Embryonic facial prominence (tissue), 1 donor: ENCODE data around the gene GUCD1.

Experiments
- DNase-seq: peaks from one replicate; pipeline ENCODE4 v3.0.0-alpha.2; 2016; ENCODE audit errors: extremely low spot score

GUCD1 gene

DNA sequence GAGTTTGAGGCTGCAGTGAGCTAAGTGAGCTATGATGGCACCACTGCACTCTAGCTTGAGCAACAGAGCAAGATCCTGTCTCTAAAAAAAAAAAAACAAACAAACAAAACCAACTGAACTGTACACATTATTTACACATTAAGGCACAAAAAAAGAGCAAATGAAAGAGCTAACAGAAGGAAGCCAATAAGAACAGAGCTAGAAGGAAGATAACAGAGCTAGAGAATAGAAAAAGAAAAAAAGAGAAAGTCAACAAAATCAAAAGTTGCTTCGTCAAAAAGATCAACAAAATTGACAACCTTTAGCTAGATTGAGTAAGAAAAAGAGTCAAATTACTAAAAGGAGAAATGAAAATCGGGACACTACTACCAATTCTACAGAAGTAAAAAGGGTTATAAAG, 25.0 kb downstream of the GUCD1 start:
- no peak for DNase-seq

DNA sequence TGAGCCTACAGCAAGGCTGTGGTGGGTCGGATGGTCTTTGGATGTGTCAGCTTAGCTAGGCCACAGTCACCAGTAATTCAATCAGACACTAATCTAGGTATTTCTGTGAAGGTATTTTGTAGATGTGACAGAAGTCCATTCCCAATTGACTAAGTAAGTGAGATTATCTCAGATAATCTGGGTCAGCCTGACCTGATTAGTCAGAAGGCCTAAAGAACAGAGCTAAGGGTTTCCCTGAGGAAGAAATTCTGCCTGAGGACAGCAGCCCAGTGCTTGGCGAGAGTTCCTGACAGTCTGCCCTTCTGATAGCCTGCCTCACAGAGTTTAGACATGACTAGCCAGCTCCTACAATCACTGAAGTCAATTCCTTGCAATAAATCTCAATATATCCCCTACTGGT, 28.7 kb downstream of the GUCD1 start:
- no peak for DNase-seq

DNA sequence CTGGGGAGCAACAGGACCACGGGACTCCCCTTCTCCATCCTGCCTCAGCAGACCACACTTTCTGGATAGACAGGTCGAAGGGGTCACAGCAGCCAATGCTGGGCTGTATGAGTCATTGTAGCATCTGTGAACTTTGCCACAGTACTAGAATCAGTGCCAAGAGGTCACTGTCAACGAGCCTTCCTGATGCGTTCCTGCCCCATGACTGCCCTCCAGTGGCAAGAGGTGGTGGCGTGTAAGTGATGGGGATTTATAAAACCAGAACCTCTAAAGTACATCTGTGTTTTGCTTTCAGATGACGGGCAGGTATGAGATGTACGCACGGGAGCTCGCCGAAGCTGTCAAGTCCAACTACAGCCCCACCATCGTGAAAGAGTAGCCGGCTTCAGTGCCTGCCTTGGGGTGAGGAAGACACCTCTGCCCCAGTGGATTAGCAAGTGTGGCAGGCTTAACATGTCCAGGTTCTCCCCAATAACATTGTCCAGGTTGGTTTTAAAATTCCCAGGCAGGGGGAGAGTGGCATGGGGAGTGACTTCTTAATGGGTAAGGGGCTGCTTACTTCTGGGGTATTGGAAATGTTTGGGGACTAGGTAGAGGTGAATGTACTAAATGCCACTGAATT, 29.4 kb downstream of the GUCD1 start:
- peak; percentile 14 for DNase-seq

DNA sequence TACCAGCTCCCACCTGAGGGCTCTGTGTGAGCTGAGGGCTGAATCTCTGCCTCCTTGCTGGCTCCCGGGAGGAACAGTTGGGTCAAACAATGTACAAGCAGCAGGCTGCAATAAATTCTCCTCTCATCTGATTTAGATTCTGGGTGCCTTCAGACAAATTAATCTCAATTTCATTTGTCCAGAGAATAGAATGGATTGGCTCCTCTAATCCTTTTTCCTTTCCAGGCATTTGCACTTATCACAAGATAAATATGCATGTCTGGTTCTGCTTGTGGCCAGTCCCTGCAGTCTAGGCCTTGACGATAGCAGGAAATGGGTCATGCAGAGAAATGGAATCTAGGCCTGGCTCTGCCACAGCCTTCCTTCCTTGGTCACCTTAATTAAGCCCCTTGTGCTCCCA, 31.1 kb downstream of the GUCD1 start:
- no peak for DNase-seq

DNA sequence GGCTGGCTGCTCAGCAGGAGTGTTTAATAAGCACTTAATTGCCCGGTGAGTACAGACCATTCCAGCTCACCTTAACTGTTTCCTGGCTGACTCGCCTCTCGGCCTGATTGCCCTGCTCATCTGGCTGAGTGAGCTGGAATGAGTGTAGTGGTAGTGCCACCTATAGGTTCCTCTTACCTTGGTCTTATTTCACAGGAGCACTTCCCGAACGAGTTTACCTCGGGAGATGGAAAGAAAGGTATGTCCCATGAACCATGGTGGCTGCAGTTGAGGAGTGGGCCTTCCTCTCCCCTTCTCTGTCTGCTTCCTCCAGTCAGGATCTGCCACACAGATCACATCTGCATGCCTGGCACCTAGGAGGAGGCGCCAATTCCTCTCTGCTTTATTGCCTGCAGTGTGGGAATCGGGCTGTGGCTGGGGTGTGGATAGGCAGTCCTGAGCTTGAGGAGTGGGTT, 33.1 kb downstream of the GUCD1 start:
- DNase-seq: peak; percentile 7

DNA sequence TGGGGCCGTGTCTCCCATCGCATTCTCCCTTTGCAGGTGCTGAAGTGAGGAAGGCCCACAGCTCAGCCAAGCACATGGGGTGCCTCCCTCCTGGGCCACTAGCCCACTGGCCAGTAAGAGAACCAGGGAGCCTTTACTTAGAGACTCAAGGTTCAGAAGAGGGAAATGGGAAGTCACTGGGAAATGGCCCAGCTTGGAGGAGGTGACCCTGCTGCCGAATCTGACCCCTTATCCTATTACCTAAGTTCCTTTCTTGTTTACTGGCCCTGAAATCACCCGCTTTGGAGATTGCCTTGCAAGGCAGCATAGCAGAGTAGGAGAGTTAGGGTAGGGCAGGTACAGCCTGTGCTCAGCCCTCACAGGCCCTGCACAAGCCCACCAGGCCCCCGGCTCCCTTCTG, 35.4 kb downstream of the GUCD1 start:
- no peak for DNase-seq

DNA sequence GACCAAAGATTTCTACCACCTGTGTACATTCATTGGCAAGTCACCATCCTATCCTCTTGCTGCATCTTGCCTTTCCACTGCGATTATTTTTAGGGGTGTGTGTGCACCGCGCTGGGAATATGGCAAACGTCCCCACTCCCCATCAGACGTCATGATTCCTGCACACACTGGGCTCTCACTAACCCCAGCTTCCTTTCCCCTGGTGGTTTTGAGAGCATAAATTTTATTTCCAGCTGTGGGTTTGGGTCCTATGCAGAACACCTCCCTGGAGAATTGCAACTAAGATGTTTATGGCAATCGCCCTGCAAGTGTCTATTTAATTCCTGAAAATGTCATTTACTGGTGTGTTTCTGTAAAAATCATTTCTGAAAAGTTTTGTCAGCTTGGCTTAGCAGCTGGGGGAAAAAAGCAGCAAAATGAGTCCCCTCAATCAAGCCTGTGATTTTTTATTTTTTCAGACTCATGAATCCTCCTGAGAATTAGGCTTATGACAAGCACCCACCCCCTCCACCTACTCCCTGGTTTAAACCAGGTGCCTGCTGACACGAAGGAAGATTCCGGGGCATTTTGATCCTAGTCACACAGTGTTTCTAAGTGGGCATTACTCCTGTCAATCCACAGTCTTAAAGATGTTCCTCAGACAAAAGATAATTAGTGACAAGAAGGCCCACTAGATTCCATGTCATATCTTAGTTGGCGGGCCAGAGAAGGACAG, 36.0 kb downstream of the GUCD1 start:
- no peak for DNase-seq

DNA sequence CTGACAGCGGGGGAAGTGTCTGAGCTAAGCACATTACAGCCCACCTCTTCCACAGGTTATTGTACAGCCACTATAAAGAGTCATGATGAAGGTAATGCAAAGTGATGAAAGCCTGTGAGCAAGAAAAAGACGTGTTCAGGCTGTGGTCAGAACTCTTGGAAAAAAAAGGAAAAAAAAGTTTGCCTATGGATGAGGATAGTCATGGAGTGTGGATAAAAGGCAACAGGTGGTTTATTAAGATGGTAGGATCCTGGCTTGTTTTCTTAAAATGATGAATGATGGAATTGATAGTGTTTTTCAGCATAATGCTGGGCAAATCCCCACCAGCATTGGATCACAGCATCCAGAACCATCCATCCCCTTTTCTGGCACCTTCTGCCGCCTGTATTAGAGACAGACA, 36.7 kb downstream of the GUCD1 start:
- DNase-seq: no peak

DNA sequence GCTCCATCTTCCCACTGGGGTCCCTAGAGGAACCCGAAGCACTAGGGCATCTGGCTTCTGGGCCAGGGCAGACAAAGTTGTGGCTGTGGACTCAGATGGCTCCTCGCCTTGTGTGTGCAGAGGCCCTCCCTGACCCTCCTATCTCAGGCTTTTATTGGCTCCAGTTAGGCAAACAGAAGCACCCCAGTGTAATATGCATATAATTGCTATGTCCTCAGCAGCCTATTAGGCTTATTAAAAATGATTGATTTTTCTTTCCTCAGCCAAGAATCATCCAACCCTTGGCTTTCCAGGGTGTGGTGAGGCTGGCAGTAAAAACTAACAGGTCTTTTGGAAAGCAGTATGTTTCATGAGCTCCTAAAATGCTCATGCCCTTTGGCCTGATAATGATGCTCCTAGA, 37.5 kb downstream of the GUCD1 start:
- DNase-seq: no peak

DNA sequence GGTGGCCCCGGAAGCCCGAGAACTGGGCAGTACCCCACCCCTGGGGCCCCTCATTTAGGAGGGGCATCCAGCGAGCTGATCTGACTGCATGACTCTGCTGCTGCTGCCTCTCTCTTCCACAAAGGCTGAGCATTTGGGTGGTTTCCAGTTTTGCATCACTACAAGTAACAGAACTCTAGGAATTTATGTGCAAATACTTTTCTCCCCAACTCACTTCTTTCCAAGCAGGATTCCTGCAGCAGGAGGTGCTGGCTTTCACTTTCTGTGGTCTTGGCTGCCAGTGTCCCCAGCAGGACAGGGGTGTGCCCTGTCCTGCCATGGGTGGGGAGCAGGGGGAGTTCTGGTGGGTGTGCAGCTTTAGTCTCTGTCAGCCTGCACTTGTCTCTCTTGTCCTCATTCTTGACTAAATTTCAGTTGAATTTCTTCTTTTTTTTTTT, 38.6 kb downstream of the GUCD1 start:
- DNase-seq: peak; percentile 29

DNA sequence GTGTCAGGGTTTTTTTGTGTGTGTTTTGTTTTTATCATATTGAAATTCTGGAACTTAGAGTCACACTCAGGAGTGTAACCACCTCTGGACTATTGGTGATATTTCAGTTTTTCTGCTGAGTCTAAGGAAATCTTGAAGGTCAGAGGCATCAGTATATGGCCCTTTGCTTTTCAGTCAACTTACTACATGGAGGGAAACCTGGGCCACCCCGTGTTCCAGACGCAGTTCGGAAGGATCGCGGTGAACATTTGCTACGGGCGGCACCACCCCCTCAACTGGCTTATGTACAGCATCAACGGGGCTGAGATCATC, 40.0 kb downstream of the GUCD1 start:
- no peak for DNase-seq

DNA sequence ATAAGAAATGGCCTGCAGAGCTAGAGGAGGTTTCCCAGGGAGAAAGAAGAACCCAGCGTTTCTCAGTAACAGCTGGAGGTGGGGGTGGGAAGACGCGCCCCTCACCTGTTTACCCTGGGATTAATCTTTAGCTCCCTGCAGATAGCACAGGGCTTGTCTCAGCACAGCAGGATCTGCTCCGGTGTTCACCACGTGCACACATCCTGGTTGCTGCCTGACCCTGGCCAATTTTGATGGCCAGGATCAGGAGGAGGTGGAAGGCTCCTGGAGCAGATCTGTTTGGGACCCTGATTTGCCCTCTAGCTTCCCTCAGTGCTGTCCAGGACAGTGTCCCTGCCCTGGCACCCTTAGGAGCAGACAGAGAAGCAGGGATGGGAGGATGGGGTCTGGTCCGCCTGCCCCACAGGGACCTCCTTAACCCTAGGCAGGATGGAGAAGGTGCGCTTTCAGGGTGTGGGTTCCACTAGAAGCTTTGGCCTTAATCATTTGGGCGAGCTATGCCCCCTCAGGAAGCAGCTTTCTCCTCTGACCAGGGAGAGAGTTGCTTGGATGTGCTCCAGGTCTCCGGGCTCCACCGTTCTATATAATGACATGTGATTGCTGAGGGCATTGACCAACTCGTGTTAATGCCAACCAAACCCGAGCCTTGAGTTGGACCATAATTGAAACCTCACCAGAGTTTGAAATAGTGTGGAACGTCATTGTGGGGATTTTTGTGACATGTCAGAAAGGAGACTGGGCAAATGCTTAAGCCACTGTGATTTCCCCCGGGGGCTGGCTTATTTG, 40.5 kb downstream of the GUCD1 start:
- DNase-seq: no peak

DNA sequence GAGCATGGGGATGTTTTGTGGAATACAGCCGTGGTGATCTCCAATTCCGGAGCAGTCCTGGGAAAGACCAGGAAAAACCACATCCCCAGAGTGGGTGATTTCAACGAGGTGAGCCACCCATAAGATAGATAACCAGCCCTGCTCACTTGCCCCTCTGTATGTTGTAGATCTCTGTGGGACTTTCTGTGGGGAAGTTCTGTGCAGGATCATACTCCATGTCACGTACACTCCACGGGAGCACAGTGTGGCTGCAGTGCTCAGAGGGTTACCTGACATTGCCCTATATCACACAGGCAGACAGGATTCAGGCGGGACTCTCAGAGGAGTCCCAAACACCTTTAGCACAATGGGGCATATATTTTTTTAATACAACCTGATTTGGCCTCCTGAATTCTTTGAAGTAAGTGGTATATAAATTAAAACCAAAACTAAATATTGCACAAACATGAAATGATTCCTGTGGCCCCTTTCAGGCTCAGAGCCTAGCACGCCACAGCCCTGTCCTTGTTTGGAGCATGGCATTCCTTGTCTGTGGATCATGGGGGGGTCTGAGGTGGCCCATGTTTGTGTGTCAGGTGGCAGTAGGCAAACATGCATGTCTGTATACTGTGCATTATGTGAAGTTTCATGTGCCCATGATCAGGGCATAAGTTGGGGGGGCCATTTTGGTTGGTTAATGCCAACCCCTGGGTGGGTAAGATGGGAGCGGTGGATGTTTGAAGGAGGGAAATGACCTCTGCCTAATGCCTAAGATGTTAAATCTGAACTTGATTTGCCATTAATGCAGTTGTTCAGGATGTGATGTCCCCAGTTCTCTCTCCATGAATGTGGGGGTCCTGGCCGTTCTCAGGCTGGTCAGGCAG, 41.3 kb downstream of the GUCD1 start:
- DNase-seq: no peak

DNA sequence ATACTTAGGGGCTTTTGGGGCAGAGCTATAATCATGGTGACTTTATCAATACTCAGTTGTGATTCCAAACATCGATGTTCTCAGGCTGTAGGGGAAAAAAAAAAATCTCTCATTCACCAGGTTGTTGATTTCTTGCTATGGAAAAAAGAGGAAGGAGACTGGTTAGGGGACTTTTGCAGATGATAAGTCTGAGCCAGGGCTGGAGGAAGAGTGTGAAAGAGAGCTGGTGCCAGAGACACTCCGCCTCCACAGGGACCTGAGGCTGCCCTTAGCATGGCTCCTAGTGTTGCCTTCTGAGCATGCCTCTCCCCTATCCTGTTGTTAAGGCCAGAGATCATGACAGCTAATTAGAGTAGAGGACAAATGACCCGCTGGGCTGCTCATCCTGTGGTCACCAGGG, 42.9 kb downstream of the GUCD1 start:
- DNase-seq: no peak

DNA sequence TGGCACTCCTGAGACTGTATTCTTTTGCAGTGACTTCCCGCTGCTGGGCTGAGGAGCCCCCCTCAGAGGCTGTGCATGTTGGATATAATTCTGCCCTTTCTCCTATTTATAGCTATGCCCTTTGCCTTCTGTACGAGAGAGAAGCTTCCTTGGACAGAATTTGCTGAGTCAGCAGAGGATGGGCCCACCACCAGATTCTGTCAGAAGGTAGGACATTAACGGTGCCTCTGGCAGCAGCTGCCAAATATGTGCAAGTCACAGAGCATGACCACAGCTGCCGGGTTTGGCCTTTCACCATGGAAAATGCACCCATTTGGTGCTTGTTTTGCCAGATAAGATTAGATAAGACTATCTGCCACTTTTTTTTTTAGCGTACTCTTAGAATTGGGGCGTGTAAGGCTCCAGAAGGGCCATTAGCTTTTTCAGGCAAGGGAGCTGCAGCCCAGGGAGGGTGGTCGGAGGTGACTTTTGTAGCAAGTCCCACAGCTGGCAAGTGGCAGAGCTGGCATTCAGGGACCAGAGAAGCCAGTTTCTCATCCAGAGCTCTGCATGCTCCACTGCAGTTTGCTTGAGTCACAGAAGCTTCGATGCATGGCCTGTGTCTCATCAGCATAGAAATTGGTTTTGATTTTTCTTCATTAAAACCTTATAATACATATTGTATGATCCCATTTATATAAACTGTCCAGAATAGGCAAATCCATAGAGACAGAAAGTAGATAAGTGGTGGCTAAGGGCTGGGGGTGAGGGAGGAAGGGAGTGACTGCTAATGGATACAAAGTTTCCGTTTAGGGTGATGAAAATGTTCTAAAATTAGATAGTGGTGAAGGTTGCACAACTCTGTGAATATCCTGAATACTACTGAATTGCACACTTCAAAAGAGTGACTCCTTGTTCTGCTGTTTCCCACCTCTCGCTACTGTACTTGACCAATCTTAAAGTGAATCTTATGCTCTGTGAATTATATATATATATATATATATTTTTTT, 44.0 kb downstream of the GUCD1 start:
- no peak for DNase-seq

DNA sequence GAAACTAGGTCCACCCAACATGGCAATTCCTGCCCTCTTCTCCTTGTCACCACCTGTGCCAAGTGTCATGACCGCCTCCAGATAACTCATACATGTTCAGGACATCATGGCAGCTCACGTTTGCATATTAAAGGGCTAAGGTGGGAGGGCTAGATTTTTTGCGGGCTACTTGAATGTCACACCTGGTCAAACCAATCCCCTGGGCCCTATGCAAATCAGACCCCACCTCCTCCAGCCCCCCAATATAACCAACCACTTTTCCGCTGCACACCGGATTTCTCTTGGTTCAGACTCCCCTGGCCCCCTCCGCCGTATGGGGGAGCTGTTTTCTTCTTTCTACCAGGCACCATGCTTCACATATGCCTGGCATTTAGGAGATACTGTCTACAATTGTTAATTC, 47.2 kb downstream of the GUCD1 start:
- DNase-seq: no peak

DNA sequence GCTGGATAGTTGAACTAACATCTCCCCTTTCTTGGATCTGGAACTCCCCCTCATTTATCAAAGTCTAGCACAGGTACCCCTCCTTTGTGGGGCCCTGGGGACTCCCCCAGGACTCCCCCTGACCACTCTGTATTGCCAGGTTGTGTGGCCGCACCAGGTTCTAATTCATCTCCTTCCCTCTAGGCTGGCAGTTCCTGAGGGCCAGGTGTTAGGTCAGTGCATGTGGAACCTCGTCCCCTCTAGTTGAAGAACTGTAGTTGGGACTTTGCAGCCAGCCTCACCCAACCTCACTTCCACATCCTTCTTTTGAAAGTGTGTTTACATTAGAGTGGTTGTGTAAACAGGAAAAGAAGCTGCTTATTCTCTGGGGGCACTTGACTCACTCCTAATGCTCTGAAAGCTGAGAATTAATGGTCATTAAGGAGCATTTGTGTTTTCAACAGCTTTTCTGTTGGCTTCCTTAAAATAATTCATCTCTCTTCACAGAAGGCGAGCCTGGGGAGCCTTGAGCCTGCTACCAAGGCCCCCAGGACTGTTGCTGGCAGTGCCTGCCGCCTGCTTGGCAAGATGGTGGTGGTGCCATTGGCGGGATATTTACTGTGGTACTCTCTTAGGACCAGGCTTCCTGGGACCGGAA, 48.0 kb downstream of the GUCD1 start:
- DNase-seq: no peak

DNA sequence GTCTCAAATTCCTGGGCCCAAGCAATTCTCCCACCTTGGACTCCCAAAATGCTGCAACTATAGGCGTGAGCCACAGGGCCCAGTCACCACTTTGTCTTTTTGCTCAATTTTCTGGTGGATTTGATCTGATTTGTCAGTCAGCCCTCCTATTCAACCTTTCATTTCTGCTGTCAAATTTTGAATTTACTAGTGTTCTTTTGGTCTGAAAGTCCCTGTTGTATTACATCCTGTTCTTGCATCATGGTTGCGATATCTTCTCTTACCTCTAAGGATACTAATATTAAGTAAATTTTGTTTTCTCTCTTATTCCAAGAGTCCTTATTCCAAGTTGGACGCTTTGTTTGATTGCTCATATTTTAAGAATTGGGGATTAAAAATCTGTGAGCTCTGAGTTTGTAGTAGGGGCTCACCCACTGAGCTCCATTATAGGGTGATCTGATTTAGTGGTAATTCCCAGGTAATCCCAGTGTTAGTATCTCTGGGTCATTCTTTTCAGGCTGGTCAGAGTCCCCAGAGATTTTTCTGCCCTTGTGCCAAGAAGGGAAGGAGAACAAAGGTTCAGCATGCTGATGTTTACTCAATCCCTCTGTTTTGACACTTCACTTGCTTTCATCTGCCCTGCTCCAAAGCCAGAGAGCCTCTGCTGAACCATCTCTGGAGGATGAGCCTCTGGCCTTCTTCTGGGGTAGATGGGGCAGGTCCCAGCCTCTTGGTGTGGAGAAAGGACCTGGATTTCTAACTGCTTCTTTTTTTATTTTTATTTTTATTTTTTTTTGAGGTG, 49.8 kb downstream of the GUCD1 start:
- no peak for DNase-seq

DNA sequence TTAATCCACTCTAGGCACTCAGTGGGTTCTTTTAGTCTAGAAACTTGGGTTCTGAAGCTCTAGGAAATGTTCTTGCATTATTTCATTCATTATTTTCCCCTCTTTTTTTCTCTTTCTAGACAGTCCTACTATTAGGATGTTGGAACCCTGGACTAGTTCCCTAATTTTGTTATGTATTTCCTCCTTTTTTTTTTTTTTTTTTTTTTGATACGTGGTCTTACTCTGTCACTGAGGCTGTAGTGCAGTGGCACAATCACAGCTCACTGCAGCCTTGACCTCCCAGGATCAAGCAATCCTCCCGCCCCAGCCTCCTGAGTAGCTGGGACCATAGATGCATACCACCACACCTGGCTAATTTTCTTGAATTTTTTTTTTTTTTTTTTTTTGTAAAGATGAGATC, 50.4 kb downstream of the GUCD1 start:
- no peak for DNase-seq
